GM19467 (cell line): ENCODE data around the gene RUNX1.

Experiments
- ATAC-seq: cut with Tn5 transposase; IDR thresholded peaks from one replicate; pipeline ENCODE4 v1.9.1; 2021; ENCODE audit warnings: mild to moderate bottlenecking, moderate library complexity; ENCODE audit not compliant: unreplicated experiment

RUNX1 gene

DNA sequence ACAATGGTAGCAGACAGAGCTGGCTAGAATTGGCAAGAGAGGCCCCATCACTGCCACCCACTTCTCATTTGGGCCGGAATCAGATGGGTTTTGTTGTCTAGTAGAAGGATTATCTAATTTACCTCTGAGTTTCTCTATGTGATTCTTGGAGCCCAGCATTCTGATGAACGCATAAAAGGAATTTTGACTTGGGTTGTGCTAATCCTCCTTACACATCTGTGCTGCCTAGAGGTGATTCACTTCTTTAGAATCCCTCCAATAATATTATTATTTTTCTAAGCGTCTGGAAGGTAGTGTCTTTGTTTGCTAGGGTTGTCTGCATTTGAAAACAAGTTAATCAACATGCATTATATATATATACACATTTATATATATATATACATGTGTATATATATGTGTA lies 118.1 kb downstream of the RUNX1 start:
- no peak for ATAC-seq

DNA sequence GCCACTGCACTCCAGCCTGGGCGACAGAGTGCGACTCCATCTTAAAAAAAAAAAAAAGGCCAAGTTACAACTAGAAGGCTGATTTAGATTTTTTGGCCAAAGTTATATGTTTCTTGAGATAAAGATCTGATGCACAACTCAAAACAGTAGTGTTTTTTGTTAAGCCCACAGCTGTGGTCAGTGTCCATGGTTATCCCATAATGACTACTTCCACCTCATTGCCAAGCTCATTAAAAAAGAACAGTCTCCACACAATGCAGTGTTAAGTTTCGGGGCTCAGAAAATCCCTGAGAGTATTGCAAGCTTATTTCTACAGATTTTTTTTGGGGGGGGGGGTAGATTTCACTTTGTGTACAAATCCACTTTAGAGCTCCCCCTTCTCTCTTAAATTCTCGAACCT lies 120.5 kb downstream of the RUNX1 start:
- ATAC-seq = no peak

DNA sequence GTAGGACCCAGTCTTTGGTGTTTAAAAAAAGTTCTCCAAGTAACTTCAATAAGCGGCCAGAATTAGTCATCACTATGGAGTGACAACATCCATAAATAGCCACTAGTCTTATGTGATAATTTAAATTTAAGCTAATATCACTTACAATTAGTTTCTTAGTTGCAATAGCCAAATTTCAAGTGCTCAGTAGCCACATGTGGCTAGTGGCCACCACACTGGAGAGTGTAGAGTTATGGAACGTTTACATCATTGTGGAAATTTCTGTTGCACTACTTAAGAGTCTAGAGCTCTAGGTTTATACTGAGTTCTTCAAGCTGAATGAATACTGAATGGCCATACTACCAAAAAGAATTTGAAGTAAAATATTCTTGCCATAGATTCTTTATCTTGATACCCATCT lies 121.1 kb downstream of the RUNX1 start:
- no peak for ATAC-seq

DNA sequence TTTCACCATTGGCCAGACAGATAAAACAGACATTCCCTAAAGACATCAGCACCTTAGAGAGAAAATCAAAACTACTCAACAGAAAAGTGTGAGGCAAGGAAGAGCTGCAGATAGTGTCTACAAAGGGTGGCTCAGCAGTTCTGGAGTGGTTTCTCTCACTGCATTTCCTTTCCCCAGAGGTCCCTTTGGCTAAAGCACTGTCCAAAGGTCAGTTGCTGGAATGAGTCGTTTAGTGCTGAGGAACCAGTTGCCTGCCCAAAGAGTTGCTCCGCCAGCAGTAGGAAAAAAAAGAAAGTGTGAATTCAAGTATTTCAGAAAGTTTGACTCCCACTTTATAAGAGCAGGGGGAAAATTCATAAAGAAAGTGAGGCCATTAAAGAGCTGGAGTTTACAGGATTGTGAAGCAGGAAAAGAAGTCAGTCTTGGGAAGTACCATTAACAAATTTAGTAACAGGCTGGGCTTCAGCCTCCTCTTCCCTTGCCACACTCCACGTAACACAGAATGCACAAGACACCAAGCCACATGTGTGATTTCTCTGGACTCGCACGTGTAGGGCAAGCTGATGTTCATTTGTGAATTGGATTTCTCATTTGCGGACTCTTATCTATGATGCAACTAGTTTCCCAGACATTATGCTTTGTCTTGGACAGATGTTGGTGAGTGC lies 122.2 kb downstream of the RUNX1 start:
- no peak for ATAC-seq

DNA sequence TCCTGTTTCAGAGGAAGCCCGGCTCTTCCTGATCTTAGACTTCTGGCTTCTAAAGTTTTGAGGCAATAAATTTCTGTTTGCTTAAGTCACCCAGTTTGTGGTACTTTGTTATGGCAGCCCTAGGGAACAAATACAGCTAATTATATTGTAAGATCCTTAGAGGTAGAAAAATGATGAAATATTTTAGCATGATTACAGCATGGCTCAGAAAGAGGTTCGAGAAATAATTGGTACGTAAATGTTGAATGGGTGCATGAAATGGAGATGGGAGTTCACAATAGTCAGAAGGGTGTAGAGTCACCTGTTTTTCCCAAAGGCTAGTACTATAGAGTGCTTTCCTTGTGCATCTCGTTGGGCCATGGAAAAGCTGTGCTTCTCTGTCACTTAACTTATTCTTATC lies 123.5 kb downstream of the RUNX1 start:
- no peak for ATAC-seq

DNA sequence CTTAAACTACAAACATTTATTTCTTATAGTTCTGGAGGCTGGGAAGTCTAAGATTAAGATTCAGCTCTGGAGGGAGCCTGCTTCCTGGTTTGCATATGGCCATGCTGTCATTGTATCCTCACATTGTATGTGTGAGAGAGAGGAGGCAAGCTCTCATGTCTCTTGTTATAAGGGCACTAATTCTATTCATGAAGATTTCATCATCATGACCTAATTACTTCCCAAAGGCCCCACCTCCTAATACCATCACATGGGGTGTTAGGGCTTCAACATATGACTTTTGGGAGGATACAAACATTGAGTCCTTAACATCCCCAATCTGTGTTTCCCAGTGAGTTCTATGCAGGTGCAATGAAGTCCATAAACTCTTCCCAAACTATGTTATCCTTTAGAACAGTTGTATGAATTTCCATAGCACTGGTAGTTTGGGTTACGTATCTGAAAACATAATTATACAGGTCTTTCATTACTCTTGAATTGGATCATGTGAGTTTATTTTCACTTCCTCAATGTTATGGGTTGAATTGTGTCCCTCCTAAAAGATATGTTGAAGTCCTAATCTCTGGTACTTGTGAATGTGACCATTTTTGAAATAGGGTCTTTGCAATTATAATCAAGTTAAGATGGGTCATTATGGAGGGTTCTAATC lies 124.2 kb downstream of the RUNX1 start:
- no peak for ATAC-seq

DNA sequence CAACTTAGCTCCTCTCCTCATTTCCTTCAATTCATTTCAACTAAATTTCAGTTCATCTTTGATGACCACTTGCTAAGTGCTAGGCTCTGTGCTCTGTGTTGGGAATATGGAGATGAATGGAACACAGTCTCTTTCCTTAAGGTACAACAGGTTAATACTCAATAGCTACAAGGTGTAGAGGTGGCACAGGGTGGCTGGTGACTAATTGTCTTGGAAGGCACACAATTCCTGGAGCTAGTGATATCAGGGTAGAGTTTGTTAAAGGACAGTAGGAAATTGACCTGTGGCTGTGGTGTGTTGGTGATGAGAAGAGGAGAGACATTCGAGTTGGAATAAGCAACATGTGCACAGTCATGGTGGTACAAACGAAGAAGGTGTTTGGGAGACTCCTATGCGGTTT lies 124.9 kb downstream of the RUNX1 start:
- no peak for ATAC-seq

DNA sequence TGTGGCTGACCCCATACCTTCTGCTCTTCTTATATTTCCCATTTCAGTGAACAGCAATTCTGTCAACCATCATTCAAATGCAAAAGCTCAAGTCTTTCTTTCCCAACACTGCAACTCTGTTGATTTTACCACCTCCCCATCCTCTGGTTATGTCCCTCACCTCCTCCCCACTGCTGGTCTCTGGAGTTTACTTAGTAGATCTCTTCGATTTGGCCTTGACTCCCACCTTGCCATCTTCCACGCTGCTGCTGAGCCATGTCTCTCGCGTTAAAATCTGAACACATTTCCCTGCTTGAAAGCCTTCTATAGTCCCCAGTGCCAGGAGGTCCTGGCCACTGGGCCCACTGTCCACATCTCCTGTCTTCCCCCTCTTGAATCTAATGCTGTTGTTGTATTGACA lies 125.5 kb downstream of the RUNX1 start:
- ATAC-seq = no peak

DNA sequence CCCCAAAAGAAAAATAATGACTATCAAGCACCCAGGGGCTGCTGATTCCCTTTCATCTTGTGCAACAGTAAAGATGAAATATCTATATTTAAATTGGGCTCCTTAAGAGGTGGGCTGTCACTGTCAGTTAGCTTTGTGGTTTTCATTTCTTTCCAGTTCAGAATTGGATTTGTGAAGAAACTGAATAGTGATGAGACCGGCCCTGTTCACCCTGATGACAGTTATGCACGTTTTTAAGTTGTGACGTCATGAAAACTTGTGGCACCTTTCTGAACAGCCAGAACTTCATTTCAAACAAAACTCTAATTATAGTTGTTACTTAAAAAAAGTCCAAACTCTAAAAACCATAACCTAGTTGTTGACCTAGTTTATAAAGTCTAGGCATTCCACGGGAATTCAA lies 125.9 kb downstream of the RUNX1 start:
- ATAC-seq = no peak

DNA sequence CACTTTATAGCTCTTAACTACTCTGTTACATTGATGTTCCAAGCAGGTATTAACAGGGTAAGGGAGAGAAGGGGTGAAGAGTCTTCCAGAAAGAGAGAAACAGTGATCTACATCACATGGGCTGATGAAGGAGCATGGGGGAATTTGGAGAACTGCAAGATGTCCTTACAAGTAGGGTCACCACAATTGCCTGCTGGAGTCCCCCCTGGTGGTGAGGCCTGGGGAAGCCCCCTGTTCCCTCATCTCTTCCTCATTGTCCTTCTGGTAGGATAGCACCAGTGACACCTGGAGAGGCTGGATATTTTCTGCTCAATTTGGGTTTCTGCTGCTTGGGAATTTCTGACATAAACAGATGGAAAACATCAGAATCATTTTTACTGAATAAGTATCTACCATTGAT lies 126.6 kb downstream of the RUNX1 start:
- ATAC-seq = no peak

DNA sequence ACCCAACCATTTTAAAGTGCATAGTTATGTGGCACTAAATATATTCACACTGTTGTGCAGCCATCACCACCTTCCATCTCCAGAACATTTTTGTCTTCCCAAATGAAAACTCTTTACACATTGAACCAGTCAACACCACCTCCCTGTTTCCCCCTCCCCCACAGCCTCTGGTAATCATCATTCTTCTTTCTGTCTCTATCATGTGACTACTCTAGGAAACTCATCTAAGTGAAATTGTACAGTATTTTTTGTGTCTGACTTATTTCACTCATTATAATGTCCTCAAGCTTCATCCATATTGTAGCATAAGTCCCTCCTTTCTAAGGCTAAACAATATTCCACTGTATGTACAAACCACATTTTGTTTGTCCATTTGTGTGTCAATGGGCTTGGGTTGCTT lies 128.0 kb downstream of the RUNX1 start:
- ATAC-seq = no peak

DNA sequence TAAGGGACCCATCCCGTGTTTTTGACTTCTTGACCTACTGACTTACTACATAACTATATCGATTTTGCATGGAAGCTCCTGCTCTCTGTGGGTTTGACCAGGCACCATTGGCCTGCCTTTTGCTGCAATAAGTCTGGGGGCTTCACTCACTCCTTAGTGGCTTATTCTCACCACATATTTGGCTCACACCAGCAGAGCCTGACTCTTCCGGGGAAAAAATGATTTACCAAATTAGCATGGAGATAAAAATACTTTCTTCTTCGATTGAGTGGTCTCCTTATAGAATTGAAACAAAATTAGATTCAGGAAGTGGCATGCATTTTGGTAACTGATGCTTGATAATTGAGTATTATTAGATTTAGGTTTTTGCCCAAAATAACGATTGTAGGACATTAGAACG lies 129.7 kb downstream of the RUNX1 start:
- ATAC-seq = no peak

DNA sequence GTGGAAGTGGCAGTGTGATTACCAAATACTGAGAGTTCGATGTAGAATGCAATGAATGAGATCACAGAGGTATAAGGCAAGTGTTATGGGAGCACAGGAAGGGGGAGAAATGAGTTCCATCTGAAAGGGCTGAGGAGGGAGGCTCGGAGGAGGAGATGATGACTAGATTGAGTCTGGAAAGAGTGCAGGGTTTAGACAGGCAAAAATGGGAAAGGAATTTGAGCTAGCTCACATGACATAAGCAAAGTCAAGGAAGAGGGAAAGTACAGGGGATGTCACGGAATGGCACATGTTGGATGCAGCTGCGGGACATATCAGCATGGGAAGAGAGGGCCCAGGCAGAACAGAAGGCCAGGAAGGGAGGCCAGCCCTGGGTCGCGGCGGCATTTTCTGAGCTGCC lies 132.7 kb downstream of the RUNX1 start:
- ATAC-seq = no peak

DNA sequence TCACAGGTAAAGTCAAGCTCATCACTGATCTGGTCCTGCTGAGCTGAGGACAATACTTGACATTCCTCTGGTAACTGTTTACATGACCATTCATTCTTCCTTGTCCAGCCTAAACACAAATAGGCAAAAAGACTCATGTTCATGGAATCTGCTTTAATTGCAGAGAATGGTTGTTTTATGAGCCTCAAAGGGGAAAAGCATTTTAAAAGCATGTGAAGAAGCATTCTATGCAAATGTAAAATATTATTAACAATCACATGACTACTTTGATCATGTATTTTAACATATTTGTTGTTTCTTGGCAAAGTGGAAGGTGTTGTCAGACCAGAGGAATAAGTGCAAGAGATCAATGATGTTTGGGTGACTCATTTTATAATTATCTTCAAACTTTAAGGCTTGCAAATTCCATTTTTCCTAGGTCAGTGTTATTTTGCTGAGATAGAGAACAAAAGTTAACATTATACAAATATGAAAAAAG lies 133.7 kb downstream of the RUNX1 start:
- ATAC-seq = no peak

DNA sequence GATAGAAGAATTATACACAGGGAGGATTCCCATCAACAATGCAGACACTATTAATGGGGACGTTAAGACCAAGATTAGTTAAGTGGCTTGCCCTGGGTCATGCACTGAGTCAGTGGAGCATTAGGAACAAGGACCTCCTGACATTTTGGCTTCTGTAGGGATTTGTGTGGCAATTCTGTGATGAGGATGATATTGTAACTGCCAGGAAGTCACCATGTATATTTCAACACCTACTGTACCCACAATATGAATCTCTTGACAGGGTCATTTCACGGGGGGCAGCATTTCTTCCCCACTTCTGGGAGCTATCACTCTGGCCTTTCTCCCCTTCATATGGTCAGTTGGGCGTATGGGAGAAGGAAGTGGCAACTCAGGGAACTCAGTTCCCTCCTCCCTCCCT lies 134.9 kb downstream of the RUNX1 start:
- no peak for ATAC-seq

DNA sequence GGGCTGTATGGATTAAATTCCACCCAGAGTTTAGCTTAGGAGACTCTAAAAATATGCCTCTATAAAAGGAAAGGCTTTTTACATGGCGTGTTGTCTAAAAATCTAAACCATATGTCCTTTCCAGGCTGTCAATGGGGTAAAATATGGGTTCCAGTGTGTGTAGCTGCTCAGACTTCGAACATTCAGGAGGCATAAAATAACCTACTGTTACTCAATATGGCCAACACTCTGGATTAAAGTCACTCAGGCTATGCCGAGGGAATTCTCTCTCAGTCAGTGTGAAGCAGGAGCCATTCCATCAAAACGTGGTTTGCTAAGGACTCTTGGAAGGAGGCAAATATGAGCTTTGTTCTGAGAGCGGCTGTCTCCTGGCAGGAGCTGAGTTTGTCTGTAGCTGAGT lies 135.3 kb downstream of the RUNX1 start:
- no peak for ATAC-seq

DNA sequence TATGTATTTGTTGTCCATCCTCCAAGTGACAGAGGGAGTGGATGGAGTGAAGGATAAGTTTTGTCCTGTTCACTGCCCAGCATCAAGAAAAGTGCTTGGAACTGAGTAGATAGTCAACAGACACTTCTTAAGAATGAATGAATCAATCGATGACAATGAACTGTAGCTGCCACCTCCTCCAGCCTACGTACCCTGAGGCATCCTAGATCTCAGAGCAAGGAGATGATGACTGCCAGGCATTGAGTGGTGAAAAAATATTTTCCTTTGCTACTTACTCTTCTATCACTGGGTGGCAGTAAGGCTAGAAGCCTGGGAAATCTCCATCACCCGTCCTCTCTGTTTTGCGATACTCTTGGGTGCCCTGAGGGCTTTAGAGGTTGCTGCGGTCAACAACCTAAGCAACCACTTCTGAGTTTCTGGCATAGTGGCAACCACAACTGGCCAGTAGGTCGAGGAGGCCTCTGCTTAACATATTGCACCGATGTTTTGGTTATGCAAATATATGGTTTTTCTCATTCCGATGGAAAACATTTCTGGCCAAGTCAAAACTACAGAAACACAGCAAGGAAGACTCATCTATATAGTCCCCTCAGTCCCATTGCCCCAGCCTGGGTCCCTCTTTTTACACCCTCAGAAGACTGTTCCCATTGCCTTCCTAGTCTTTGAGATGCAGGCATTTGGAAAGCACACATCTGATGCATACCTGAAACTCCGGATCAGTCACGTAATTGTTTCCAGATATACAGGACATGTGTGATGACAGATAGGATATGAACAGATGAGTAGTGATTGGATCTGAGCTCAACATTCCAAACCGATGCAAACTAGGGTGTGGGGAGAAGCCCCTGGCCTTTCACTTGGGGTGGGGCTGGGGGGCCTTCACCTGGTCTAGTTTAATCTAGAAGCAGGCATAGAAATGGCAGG lies 136.8 kb downstream of the RUNX1 start:
- no peak for ATAC-seq

DNA sequence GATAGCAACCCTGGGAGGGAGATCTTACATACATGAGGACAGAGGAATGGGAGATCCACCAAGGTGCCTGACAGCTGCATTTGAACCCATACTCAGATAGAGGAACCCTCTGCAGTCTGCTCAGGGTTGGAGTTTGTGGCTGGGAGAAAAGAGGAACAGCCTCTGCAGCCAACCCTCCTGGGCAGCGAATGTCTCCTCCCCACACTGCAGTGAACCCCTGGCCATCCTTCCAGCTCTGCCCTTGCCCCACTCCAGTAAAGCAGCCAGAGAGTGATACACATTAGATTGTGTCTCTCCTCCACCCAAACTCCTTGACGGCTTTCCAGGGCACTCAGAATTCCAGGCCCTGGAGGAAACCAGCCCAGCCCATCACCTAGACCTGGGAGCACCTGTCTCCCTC lies 137.7 kb downstream of the RUNX1 start:
- no peak for ATAC-seq

DNA sequence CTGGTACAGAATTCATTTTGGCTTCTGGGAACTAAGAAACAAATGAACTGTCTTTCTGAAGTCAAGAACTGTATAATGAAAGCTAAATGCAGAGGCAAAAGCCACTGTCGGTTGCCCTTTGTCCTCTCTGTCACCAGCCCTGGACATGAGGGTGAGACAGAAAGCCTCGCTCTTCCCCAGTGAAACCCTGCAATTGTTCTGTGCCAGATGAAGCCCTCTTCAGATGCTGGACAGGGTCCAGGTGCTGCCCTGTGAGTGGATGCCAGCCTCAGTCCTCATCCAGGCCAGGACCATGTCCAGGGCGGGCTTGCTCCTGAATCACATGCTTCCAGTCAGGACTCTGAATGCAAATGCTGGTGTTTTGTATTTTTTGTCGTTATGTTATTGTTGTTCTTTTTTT lies 138.7 kb downstream of the RUNX1 start:
- ATAC-seq = no peak

DNA sequence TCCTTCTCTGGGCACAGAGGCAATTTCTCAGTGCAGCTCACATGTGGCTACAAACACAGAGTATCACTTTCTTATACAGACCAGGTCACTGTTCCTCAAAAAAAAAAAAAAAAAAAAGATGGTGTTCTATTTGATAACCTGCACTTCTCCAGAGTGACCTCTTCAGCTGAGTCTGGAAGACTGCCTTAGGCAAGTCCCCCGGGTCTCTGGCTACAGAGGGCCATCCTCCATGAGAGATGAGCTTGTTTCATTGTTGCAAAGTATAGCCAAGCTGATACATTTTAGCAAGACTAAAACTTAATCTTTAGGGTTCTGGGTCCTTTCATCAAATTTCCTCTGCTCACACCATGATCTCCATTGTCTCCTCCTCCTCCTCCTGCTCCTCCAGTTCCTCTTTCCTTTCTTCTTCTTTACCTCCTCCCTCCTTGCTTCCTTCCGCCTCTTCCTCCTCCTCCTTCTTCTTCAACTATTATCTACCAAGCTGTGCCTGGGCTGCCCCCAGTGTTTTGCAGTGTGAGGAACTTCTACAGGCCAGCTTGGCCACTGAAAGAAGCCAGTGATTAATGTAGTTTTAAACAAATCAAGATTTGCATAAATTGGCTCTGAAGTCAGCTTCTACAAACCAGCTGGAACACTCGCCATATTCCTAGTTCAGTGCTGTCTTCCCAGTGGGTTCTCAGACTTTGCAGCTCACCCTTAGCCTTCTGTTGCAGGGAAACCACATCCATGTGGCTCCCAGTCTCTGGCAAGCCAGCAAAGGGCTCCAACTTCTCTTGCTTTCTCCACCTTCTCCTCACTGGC lies 139.4 kb downstream of the RUNX1 start:
- no peak for ATAC-seq

DNA sequence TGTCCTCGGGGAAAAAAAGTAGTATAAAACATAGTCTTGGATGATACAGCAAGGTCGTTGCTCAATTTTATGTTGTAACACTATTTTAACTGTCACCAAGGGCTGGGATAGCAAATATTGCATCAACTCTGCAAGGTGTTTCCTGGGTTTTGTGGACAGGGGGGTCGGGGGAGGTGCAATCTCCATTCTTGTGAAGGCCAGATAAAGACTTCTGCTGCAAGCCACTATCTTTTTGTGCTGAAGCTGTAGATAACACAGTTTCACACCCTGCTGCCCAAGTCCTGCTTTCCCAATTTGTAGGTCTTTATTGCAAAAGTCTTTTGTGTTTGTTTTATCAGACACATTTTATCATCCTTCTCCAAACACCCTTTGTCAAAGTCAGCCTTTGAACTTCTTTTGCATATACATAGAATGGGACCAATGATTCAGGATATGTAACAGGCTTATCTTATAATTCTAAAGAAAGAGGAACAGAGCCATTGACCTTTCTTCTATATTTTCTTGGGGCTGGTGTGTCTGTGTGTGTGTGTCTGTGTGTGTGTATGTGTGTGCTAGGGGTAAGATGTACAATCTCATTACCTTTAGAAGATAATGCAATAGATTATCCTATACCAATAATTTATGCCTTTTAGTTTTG lies 140.6 kb downstream of the RUNX1 start:
- ATAC-seq = no peak
